Activated CD4-positive, alpha-beta T cell treated with anti-CD3 and anti-CD28 coated beads for 4 hours (primary cell): ENCODE measurements around the gene PANK1.
"Not testable (repeated sequence)": the region's sequence is repeated elsewhere in the genome, so short reads cannot be mapped to it uniquely, and the experiment has no call there.

Experiments
- DNase-seq, 2 donors: peaks; one replicate each; pipeline ENCODE4 v3.0.0-alpha.2; 2020

The PANK1 gene

GRCh38 chr10:89565180-89565579, 79.9 kb downstream of the PANK1 start:
- DNase-seq = no peak

- DNase-seq = peak; percentile 7 to 31
Observed at GRCh38 chr10:89563861-89564478, 81.1 kb downstream of the PANK1 start.

GRCh38 chr10:89563311-89563710, 81.7 kb downstream of the PANK1 start:
- no peak for DNase-seq

GRCh38 chr10:89556600-89556999, 88.4 kb downstream of the PANK1 start:
- DNase-seq = no peak

- DNase-seq = no peak
Observed at GRCh38 chr10:89555688-89556445, 89.2 kb downstream of the PANK1 start.

- no peak for DNase-seq
Observed at GRCh38 chr10:89554433-89554832, 90.6 kb downstream of the PANK1 start.

- DNase-seq = no peak
Observed at GRCh38 chr10:89553064-89553734, 91.8 kb downstream of the PANK1 start.

- no peak for DNase-seq
Observed at GRCh38 chr10:89552213-89552612, 92.8 kb downstream of the PANK1 start.

GRCh38 chr10:89550509-89550908, 94.5 kb downstream of the PANK1 start:
- DNase-seq = no peak

GRCh38 chr10:89549510-89549909, 95.5 kb downstream of the PANK1 start:
- DNase-seq = no peak

- no peak for DNase-seq
Observed at GRCh38 chr10:89548673-89549072, 96.4 kb downstream of the PANK1 start.

- no peak for DNase-seq
Observed at GRCh38 chr10:89547853-89548513, 97.1 kb downstream of the PANK1 start.

GRCh38 chr10:89546651-89547050, 98.4 kb downstream of the PANK1 start:
- not testable (repeated sequence) for DNase-seq

- DNase-seq = no peak
Observed at GRCh38 chr10:89543841-89544240, 101.2 kb downstream of the PANK1 start.

GRCh38 chr10:89540420-89540949, 104.6 kb downstream of the PANK1 start:
- DNase-seq = no peak

- no peak for DNase-seq
Observed at GRCh38 chr10:89537364-89537763, 107.7 kb downstream of the PANK1 start.

GRCh38 chr10:89536013-89536354, 109.1 kb downstream of the PANK1 start:
- no peak for DNase-seq

GRCh38 chr10:89535171-89536012, 109.7 kb downstream of the PANK1 start, which contains the start of gene SLC16A12:
Gene SLC16A12 (minus strand): TSS chr10:89535594. CDS start chr10:89462578, 73,016 bp downstream.
- no peak for DNase-seq

GRCh38 chr10:89534826-89535166, 110.2 kb downstream of the PANK1 start:
- DNase-seq = no peak
